Sigmoid colon (tissue), 3 donors: ENCODE measurements around the gene PLCB1.

ENCODE experiments used
- CTCF ChIP-seq, 4 experiments: fragments of 450-650 bp in 3 of 4; fragments of 200-600 bp in 1 of 4; IDR thresholded peaks; one replicate each; pipeline ENCODE4 v1.5.1; 2016 to 2019; ENCODE audit warnings: antibody characterized with exemption in 4 of 4, mild to moderate bottlenecking in 3 of 4, moderate library complexity in 2 of 4
- POLR2A ChIP-seq, 2 donors: fragments of 450-650 bp; IDR thresholded peaks; one replicate each; pipeline ENCODE4 v1.6.1; 2016; ENCODE audit warnings: antibody characterized with exemption in 2 of 2, mild to moderate bottlenecking in 2 of 2, moderate library complexity in 2 of 2

GRCh38 chr20:8265588-8265987 is 133.5 kb downstream of the PLCB1 start:
- TF ChIP-seq POLR2A (IDR thresholded peaks at IDR 0.05) (no peak), CTCF (IDR thresholded peaks at IDR 0.05) (no peak)
